LNCAP (cell line): Measurements from ENCODE around the gene ACER3.

Experiments
- TF ChIP-seq, protein P1 (sequence below): fragments of 450-650 bp; IDR thresholded peaks from 2 replicates; pipeline ENCODE4 v1.5.1; 2017; ENCODE audit warnings: mild to moderate bottlenecking

Gene ACER3

DNA sequence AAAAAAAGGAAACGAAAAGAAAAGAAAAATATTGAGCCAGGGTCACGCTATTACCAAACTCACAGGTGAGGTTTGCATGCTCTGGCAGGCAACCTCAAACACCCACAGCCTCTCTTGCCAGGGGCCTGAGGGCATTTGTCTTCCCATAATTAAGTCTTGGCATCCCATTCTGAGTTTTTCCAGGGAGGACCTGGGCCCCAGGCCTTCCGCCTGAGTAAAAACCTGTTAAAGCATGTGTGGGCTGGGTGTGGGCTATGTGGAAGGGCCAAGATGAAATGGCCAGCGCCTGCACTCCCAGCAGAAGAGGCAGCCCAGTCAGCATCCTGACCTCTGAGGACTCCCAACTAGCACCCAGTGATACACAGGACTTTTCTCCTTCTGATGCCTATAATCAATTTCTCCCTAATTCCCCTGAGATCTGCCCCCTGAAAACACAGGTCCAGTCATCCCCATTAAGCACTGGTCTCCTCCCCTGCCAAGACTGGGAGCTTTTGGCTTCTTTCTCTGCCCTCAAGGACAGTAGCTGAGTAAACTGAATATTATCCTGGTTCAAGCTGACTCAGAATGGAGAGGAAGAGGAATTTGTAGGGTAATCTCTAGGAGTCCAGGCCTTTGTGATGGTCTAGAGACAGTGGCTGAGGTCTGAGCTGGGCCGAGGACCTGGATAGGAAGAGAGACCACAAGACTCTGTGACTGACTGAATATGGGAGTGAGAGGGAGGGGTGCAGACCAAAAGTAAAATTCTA lies 35.6 kb upstream of the ACER3 start:
- TF ChIP-seq, protein P1, sequence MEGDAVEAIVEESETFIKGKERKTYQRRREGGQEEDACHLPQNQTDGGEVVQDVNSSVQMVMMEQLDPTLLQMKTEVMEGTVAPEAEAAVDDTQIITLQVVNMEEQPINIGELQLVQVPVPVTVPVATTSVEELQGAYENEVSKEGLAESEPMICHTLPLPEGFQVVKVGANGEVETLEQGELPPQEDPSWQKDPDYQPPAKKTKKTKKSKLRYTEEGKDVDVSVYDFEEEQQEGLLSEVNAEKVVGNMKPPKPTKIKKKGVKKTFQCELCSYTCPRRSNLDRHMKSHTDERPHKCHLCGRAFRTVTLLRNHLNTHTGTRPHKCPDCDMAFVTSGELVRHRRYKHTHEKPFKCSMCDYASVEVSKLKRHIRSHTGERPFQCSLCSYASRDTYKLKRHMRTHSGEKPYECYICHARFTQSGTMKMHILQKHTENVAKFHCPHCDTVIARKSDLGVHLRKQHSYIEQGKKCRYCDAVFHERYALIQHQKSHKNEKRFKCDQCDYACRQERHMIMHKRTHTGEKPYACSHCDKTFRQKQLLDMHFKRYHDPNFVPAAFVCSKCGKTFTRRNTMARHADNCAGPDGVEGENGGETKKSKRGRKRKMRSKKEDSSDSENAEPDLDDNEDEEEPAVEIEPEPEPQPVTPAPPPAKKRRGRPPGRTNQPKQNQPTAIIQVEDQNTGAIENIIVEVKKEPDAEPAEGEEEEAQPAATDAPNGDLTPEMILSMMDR = no peak

DNA sequence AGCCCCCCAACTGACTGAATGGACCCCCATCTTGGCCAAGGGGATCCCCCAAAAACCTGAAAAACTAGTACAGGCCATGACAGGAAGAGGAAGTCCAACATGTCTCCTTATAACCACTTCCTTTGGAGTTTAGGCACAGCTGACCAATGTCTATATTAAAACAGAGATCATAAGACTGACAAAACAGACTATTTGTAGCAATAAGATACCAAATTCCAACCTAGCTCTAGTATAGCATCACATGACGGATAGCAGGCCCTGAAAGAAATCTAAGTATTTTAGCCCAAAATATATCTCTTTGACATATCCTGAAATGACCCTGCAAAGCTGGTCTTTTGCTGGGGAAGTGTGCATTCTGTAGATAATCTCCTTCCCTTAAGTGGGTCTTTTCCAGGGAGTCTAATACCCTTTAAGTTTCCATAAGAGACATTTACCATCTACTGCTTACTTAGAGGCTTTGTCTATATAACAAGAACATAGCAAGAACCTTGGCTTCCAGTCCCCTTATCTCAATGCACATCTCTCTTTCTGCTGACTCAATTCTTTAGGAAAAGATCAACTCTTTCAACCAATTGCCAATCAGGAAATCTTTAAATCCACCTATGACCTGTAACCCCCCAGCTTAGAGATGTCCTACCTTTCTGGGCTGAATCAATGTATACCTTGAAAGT lies 34.9 kb upstream of the ACER3 start:
- TF ChIP-seq, protein P1 = no peak

DNA sequence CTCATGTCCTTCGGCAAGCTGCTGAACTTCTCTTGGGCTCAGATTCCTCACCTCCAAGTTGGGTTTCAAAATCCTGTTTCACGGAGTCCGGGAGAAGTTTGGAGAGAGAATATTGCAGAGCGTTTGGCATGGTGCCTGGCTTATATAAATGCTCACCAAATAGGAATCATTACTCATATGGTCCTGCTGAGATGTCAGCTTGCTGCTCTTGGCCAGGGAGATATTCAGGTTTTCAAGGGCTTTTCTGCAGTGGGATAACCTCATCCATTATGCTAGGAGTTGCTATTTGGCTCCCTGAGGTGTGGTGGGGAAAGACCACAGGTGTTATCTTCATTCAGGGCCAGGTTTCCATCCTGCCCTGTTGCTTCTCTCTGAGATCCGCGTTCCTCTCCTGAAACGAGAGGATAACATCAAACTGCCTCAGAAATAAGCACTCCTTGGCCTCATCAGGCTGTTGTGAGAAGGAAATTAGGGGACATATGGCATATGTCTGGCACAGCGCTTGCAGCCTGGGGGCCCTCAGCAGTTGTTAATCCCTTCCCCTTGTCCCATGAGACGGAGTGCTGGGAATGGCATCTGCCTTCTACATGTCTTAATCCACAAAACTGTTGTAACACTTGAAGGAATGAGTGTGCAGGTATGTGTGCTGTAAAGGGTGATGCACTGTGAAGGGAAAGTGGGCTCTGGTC lies 29.9 kb upstream of the ACER3 start:
- TF ChIP-seq, protein P1 = no peak

DNA sequence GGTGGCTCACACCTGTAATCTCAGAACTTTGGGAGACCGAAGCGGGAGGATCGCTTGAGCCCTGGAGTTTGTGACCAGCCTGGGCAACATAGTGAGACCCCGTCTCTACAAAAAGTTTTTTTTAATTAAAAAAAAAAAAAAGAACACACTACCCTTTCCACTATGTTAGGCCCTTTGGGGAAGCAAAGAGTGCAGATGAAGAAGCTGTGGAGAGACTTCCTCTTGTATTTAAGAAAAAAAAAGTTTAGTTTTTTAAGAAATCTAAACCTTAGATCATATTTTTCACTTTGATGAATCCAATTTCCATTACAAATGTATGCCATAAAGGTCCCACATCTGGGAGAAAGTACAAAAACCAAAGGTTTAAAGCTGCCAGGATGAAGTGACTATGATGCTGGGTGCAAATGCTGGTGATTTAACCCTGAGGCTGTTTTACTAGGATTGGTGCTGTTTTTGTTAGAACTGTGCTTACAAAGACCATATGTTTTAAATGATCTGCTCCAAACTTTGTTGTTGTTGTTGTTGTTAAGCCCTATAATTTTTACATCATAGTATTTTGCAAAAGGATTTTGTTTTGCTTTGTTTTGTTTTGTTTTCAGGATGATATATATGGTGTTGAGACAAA lies 28.9 kb upstream of the ACER3 start:
- TF ChIP-seq, protein P1 = no peak

DNA sequence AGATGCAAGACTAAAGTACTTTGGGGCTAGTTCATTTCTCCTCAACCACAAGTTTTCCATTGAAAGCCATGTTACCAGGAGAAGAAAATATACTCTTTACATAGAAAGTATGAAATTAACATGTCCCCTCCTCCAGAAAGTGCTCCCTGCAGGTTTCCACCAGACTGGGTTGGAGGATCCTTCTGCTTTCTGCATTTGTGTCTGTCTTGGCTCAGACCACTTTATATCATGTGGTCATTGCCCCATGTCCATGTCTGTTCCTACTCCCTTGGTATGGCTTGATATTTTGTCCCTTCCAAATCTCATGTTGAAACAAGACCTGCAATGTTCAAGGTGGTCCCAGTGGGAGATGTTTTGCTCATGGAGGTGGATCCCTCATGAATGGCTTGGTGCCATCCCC lies 28.4 kb upstream of the ACER3 start:
- TF ChIP-seq, protein P1 = no peak

DNA sequence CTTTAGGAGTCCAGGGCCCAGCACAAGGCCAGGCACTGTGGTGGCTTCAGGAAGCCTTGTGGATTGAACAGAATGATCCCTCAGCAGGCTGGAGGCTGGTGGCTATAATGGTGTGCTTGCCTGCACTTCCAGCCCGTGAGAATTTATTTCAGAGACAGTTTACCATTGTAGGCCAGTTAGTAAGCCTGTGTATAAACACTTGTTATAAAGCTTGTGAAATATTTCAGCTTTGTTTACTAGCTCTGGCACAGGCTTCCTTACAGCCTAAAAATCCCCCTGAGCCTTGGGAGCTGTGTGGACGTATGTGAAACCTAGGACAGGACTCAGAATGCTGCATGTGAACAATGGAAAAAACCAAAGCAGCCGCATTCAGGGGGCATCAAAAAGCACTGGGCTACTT lies 26.6 kb upstream of the ACER3 start:
- TF ChIP-seq, protein P1 = no peak

DNA sequence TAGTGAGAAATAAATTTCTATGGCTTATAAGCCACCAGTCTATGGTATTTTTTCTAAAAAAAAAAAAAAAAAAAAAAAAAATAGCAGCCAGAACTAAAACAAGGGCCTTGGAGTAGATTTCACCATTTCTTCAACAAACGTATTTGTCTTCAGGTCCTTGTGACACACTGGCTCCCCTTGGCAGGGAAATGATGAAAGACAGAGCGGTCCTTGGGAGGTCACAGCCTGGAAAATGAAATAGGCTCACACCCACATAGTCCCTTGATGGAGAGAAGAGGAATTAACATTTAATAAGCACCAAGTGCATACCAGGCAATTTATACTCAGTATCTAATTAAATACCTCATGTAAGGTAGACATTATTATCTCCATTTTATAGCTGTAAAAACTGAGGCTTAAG lies 25.7 kb upstream of the ACER3 start:
- TF ChIP-seq, protein P1 = no peak
